GM21737 (cell line): ENCODE results near the gene ROBO2.

Experiments used
- ATAC-seq: cut with Tn5 transposase; IDR thresholded peaks from one replicate; pipeline ENCODE4 v1.9.1; 2021; ENCODE audit warnings: mild to moderate bottlenecking, moderate library complexity; ENCODE audit not compliant: unreplicated experiment

ROBO2 gene

GRCh38 chr3:77541203-77541922 lies 501.5 kb downstream of the ROBO2 start:
- ATAC-seq: no peak

GRCh38 chr3:77546246-77546645 lies 506.3 kb downstream of the ROBO2 start:
- ATAC-seq: no peak

GRCh38 chr3:77549034-77549433 lies 509.1 kb downstream of the ROBO2 start:
- no peak for ATAC-seq

DNA sequence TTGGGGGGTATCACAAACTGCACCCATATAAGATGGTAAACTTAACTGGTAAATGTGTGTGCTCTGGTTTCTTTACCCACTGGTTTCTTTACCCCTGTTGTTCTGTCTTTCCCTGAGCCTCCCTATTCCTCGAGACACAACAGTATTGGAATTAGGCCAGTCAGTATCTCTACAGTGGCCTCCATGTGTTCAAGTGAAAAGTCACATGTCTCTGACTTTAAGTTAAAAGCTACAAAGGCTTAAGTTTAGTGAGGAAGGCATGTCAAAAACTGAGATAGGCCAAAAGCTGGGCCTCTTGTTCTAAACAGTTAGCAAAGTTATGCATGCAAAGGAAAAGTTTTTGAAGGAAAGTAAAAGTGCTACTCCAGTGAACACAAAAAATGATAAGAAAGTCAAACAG lies 513.3 kb downstream of the ROBO2 start:
- no peak for ATAC-seq

DNA sequence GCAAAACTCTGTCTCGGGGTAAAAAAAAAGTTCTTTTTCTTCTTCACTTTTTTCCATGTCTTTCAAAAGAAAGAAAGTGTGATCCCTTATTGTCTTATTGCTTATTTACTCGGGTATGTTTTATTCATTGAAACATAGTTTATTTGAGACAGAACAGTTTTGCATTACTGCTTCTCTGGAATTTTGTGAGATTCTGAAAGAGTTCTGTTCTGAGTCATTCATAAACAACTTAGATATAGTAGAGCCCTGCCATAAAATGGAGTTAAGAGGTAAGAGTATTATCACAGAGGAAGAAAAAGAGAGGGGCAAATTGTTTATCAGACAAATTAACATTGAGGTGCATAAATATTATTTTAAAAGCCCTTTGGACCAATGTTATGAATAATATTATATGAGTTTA lies 522.2 kb downstream of the ROBO2 start:
- ATAC-seq: no peak

- no peak for ATAC-seq
Observed at GRCh38 chr3:77563012-77563411, 523.1 kb downstream of the ROBO2 start.

DNA sequence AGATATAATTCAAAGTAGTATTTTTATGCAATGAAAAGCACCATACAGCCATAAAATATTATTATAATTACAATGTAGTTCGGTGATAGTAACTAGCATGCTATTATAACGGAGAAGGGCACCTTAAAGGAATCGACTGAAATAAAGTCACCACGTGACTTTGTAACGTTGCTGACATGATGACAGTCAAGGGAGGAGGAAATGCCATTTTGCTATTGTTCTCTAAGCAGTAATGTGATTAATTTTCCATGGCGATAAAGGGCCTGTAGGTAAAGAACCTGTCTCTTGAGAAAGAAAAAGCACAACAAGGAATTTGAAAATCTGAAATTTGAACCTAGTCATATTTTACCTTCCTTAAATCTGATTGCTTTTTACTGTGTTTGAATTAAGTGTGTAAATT lies 526.2 kb downstream of the ROBO2 start:
- no peak for ATAC-seq

- ATAC-seq: no peak
Observed at GRCh38 chr3:77571971-77572715, 532.2 kb downstream of the ROBO2 start.

DNA sequence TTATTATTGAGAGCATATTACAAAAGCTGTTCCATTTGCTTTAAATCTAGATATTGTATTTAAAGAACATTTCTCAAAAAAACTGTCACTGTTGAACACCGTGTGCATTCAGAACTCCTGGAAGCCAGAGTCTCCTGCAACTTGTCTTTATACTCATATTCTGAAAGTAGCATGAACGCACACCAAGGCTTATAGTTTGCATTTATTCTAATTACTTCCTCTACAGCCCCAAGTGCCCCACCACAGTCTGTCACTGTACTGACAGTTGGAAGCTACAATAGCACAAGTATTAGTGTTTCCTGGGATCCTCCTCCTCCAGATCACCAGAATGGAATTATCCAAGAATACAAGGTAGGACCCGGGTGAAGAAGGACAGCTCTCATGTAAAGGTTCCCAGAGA lies 537.4 kb downstream of the ROBO2 start:
- ATAC-seq: no peak

GRCh38 chr3:77586216-77586615 lies 546.3 kb downstream of the ROBO2 start:
- ATAC-seq: no peak

- ATAC-seq: no peak
Observed at GRCh38 chr3:77588863-77589262, 549.0 kb downstream of the ROBO2 start.

- ATAC-seq: no peak
Observed at GRCh38 chr3:77590191-77590590, 550.3 kb downstream of the ROBO2 start.

- ATAC-seq: no peak
Observed at GRCh38 chr3:77595371-77595870, 555.5 kb downstream of the ROBO2 start.

DNA sequence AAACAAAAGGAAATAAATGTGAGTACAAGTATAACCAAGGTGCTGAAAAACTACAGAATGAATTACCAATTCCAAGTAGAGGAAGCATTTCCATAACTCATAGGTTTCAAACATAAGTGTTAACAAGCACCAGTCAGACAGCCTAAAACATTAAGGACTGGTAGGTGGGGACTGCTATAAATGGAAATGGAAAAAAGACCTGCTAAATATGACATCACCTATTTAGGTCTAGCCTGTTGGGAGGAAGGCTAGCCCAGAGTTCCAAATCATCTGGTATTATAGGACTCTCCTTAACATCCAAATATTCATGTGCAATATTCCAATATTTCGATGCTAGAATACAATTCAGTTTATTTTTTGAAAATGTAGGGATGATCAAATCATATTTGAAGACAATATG lies 560.0 kb downstream of the ROBO2 start:
- ATAC-seq: no peak

DNA sequence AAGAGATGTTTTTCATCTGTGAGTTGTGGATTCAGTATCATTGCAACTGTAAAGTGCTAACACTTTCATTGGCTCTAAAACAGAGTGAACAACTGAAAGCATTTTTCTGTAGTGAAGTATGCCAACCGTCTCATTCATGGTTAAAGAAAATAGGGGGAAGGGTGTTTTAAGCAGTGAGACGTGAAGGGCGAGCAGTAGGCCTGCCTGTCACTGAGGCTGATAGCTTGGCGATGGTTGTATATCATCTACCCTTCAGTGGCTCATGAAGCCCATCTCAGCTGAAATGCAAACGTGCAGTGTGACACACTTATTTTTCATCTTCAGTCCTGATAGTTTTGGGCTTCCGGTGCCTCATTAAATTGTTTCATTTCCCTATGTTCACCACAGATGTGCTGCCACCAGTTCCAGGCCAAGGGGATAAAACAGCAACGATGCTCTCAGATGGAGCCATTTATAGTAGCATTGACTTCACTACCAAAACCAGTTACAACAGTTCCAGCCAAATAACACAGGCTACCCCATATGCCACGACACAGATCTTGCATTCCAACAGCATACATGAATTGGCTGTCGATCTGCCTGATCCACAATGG lies 562.0 kb downstream of the ROBO2 start:
- ATAC-seq: no peak

DNA sequence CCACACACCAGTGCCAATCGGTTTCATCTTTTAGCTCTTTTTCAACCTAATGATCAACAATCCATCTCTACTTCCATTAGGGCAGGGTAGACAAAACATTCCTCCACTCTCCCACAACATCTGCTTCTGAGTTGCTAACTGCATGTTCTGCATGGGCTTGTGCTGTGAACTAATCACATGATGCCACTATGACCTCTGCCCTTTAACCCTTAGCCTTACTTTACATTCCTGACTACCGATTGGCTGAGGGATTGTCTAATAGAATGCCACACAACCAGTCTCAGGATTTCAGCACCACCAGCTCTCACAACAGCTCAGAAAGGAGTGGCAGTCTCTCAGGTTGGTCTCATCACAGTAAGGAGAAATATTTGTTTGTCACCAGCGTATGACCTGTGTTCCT lies 562.8 kb downstream of the ROBO2 start:
- no peak for ATAC-seq

- ATAC-seq: no peak
Observed at GRCh38 chr3:77605308-77605707, 565.4 kb downstream of the ROBO2 start.

DNA sequence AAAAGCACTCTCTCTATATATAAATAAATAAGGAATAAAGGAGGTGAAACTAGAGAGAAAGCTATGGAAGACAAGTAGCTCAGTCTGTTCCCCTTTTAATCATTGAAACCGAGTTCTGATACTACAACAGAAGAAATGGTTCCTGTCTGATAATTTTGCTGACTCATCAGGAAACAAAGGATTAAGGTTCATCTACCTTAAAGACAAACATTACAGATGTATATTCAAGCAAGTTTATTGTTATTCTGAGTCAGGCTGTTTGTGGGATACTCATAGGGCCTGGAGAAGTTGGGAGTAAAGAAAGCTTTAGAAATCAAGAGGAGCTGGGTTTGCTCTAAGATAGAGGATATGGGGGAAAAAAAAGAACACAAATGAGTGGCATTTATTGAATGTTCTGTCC lies 566.0 kb downstream of the ROBO2 start:
- no peak for ATAC-seq

GRCh38 chr3:77606372-77606771 lies 566.5 kb downstream of the ROBO2 start:
- ATAC-seq: no peak

DNA sequence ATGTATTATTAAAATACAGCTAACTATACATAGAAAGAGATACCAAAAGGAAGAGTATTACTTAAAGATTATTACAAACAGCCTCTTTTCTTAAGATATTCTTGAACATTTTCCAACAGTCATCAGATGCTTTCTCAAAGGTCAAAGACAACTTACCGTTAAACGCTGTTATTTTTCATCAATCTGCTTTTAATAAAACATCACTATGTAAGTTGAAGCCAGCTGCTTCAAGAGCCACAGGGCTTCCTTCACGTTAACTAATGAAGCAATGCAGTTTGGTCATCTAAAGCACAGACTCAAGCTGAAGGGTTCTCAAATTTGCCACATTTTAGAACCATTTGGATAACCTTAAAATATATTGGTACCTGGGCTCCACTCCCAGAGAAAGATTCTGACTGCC lies 578.8 kb downstream of the ROBO2 start:
- no peak for ATAC-seq

DNA sequence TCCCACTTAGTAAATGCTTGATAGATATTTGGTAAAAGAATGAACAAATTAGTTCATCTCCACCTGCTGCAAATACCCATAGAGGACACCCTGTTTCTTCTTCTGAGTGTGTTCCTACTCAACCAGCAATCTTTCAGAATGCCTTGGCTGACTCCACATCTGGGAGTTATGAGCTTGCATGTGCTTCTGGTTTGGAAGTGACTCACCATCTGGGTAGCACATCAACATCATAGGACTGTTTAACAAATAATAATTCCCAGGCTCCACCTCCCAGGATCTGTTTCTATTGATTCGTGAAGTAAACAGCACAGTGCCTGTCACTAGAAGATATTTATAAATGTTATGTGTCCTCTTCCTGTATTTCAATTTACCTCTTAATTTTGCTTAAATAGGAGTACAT lies 580.1 kb downstream of the ROBO2 start:
- ATAC-seq: no peak

DNA sequence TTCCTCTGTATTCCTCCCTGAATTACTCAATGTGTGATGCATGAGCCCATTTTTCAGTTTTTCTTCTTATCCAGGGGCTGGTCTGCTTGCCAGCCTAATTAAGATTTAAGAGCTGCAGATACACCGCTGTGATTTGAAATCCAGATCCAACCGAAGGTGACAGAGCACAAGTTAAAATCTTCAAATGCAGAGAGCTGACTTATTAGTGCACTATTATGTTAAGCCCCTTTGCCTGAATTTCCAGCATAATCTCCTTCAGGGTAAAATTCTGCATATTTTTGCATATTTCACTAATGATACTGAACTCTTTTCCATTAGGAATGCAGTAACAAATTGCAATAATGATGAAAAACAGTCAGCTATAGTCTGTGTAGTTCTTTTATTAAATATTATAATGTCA lies 583.6 kb downstream of the ROBO2 start:
- ATAC-seq: no peak
